Calu3 (cell line): ENCODE measurements around the gene PBX4. TPM values are rescaled to one million over a fixed set of nuclear protein-coding genes. Genes with fewer than 3 reads are reported as not detected.

Experiments used
- BruUV-seq: library from RNA; stranded (reverse); fragments of 400-500 nt; replicated peaks from 2 replicates; lab custom pipeline; 2021; lab: Mats Ljungman, UMichigan
- CTCF ChIA-PET: fragments of 300-600 bp; sonication (Branson Sonifier 250); formaldehyde crosslinking; loops from one replicate; lab custom pipeline; 2022; ENCODE audit warnings: antibody characterized with exemption; lab: Charles Lee
- DNase-seq: peaks from one replicate; pipeline ENCODE4 v3.0.0; 2022
- H3K27ac Mint-ChIP-seq: one replicate; pipeline ENCODE4 v1.8.0; 2022; ENCODE audit warnings: mixed read lengths; ENCODE audit not compliant: unreplicated experiment
- H3K27me3 Mint-ChIP-seq: one replicate; pipeline ENCODE4 v1.8.0; 2022; ENCODE audit warnings: mixed read lengths; ENCODE audit not compliant: unreplicated experiment
- H3K36me3 Mint-ChIP-seq: one replicate; pipeline ENCODE4 v1.8.0; 2022; ENCODE audit warnings: mild to moderate bottlenecking, moderate library complexity, mixed read lengths; ENCODE audit not compliant: insufficient read depth, unreplicated experiment
- H3K4me1 Mint-ChIP-seq: one replicate; pipeline ENCODE4 v1.8.0; 2022; ENCODE audit warnings: mild to moderate bottlenecking, low read depth, mixed read lengths; ENCODE audit not compliant: unreplicated experiment
- H3K4me3 Mint-ChIP-seq: one replicate; pipeline ENCODE4 v1.8.0; 2022; ENCODE audit warnings: mild to moderate bottlenecking, low read depth, moderate library complexity, mixed read lengths; ENCODE audit not compliant: unreplicated experiment
- H3K9me3 Mint-ChIP-seq: one replicate; pipeline ENCODE4 v1.8.0; 2022; ENCODE audit warnings: low read depth, mixed read lengths; ENCODE audit not compliant: unreplicated experiment
- CTCF ChIP-seq: fragments of 200-600 bp; IDR thresholded peaks from one replicate; pipeline ENCODE4 v1.8.0; 2022; ENCODE audit warnings: antibody characterized with exemption; ENCODE audit not compliant: unreplicated experiment
- intact Hi-C: fragments of 100-400 bp; cut with micrococcal nuclease; formaldehyde crosslinking; loops from one replicate; pipeline ENCODE4 v1.10.0; 2022; ENCODE audit not compliant: unreplicated experiment
- total RNA-seq: library from RNA; stranded (reverse); gene quantifications from 2 replicates; pipeline ENCODE4 v1.2.3, GENCODE V29; 2022

PBX4 gene
- total RNA-seq, 1 experiment from 2014 or later: 6.0 TPM

DNA sequence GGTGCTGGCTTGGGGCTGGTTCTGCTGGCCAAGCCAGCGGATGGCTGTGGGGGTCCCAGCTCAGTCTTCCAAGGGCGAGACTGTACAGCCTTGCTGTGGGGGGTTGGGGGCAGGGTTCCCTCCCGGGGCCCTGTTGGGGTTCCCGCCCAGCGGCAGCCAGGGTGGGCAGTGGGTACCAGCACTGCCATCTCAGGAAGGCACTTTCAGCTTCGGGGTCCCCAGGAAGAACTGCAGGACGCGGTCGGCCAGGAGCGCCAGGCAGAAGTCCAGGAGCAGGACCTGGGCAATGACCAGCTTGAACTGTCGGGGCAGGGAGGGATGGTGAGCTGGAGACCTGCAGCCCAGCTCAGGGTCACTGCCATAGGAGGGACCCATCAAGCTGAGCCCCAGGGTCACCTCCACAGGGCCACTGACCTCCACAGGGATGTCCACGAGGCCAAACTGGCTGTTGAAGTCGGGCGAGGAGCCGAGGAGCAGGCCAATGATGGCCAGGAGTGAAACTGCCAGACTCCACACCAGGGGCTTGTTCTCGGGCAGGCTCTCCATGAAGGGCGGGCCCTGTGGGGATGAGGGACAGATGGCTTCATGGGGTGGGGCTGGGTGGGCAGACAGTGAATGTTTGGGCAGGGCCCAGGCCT lies 26.9 kb upstream of the PBX4 start:
- Mint-ChIP-seq H3K4me3 (no peak overlapping the region), H3K27ac (no peak overlapping the region), H3K27me3 (no peaks in the 10 kb centered on the region), H3K4me1 (peaks cover 8% of the 10 kb centered on the region), H3K9me3 (no peaks in the 10 kb centered on the region), H3K36me3 (peaks cover 39% of the 10 kb centered on the region)
- CTCF ChIA-PET: no interaction called here
- intact Hi-C loops: no loop called here
- DNase-seq: no peak
- BruUV-seq: no TSS peak
- TF ChIP-seq CTCF: no peak

GRCh38 chr19:19644054-19644388 lies 25.5 kb upstream of the PBX4 start:
- CTCF ChIA-PET: interaction anchor here (1.0 to 1.2 kb wide), 2 partner anchors 15 to 112 kb away, joined by 3 to 4 read pairs; no protein-coding TSS in a partner anchor
- Mint-ChIP-seq H3K4me1 (peaks cover 8% of the 10 kb centered on the region), H3K4me3 (peak overlapping the region; percentile 87), H3K36me3 (peaks cover 34% of the 10 kb centered on the region), H3K27ac (peak overlapping the region; percentile 67), H3K27me3 (no peaks in the 10 kb centered on the region), H3K9me3 (no peaks in the 10 kb centered on the region)
- TF ChIP-seq CTCF: no peak
- BruUV-seq: no TSS peak
- DNase-seq: no peak
- intact Hi-C loops: loop anchor here (1.0 kb wide), 1 partner anchor 112 kb away; no protein-coding TSS in a partner anchor

GRCh38 chr19:19643158-19644053 lies 24.9 kb upstream of the PBX4 start, which contains the start of gene GMIP:
Gene GMIP, minus strand, starts transcription at chr19:19643657. Its CDS starts 128 bp downstream, at chr19:19643529.
- Mint-ChIP-seq H3K27ac (peak within 1 kb of the TSS; percentile 67), H3K27me3 (no peaks in the 10 kb centered on the region), H3K36me3 (peaks cover 32% of the 10 kb centered on the region), H3K4me1 (peaks cover 8% of the 10 kb centered on the region), H3K4me3 (peak within 1 kb of the TSS; percentile 87), H3K9me3 (no peaks in the 10 kb centered on the region)
- CTCF ChIA-PET: interaction anchor here (1.0 to 1.2 kb wide), 2 partner anchors 15 to 111 kb away, joined by 3 to 4 read pairs; no protein-coding TSS in a partner anchor
- peak; percentile 80 for TF ChIP-seq CTCF
- peak; percentile 79 for DNase-seq
- intact Hi-C loops: loop anchor here (1.0 kb wide), 1 partner anchor 111 kb away; no protein-coding TSS in a partner anchor
- no TSS peak for BruUV-seq

- DNase-seq: no peak
- Mint-ChIP-seq H3K36me3 (peaks cover 26% of the 10 kb centered on the region), H3K27me3 (no peaks in the 10 kb centered on the region), H3K4me1 (peaks cover 8% of the 10 kb centered on the region), H3K9me3 (no peaks in the 10 kb centered on the region), H3K27ac (peak overlapping the region; percentile 67), H3K4me3 (peak overlapping the region; percentile 87)
- CTCF ChIA-PET: no interaction called here
- BruUV-seq: no TSS peak
- intact Hi-C loops: no loop called here
- no peak for TF ChIP-seq CTCF
Measured at GRCh38 chr19:19642506-19643157, 24.1 kb upstream of the PBX4 start.
